ENCODE results near the gene NINJ2.

Gene NINJ2

GRCh38 chr12:569091-569676, 94.1 kb downstream of the NINJ2 start:
- DNase-seq (ENCODE audit: low spot score), result no peak

DNA sequence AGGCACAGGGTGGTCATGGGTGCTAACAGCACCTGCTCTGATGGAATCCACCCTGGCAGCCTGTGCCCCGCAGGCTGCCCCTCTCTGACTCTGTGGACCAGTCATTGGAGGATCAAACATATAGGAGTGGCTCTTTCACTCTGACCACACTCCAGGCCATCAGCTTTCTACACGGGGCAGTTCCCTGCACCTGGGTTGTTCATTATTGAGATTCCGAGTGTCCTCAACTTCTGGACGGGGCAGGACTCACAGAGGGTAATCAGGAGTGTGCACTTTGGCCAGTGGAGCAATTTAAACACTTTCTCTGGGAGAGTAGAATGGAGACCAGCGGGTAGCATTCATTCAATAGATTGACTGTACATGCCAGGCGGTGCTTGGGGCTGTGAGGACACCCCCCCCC, 94.8 kb downstream of the NINJ2 start:
- no peak for DNase-seq (ENCODE audit: low spot score)

DNA sequence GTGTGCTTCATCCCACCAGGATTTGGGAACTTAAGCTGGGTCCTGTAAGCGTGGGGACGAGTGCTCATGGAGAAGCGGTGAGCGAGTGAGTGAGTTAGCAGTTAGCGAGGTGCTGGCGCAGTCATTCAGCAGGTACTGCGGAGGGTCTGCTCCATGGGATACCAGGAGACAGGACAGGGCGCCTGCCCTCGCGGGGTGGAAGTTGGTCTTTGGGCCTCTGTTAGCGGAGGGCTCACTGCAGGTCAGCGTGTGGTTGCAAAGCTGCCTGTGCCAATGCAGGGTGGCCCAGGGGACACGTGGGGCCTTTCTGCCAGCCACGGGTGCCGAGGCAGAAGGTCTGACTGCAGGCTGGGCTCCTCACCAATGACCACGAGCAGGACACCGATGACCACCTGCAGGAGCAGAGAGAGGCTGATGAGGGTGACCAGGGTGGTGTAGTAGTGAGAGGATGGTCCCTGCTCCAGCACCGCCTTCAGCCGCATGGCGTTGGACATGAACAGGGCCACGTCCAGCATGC, 97.6 kb downstream of the NINJ2 start:
- DNase-seq (ENCODE audit: low spot score), result no peak

DNA sequence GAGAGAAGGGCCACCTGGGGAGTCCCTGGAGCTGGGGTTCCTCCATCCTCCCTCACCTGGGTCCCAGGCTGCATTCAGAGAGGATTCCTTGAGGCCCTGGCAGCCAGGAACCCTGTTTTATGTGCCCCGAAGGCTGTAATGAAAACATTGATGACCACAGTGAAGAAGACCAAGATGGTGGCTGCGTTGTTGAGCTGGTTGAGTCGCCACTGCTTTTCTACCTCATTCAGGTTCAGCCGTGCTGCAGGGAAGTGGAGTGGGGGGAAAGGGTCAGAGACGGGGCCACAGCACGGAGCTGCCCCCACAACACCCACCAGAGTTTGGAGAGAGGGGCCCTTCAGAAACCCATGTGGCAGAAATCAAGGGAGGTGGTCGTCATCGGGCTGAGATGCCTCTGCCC, 98.1 kb downstream of the NINJ2 start:
- DNase-seq (ENCODE audit: low spot score), result no peak

GRCh38 chr12:563787-564298, 99.4 kb downstream of the NINJ2 start:
- DNase-seq (ENCODE audit: low spot score), result no peak

DNA sequence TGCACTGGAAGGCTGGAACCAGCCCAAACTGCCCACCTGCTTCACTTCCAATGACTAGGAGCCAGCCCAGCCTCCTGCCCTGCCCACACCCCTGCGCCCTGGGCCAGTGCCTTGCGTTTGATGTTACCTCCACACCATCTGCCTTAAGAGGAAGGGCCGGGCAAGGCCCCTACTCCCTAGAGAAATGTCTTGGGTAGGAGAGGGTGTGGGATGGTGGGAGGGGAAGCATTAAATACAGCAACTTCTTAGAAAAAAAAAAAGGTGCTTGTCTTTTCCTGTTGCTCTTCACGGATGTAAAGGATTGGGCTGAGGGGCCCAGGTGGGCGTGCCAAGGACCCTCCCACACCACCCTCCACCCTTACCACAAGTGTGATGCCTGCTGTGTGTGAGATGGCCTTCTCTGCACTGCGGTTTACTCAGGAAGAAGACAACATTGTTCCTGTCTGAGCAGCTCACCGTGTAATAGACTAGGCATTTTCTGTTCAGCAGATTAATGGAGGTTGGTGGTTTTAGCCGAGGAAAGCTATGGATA, 99.9 kb downstream of the NINJ2 start:
- DNase-seq (ENCODE audit: low spot score), result peak; percentile 75

GRCh38 chr12:562634-563033, 100.6 kb downstream of the NINJ2 start:
- DNase-seq (ENCODE audit: low spot score), result no peak

- no peak for DNase-seq (ENCODE audit: low spot score)
Measured at GRCh38 chr12:561908-562593, 101.2 kb downstream of the NINJ2 start.

GRCh38 chr12:561391-561705, 101.9 kb downstream of the NINJ2 start:
- no peak for DNase-seq (ENCODE audit: low spot score)

DNA sequence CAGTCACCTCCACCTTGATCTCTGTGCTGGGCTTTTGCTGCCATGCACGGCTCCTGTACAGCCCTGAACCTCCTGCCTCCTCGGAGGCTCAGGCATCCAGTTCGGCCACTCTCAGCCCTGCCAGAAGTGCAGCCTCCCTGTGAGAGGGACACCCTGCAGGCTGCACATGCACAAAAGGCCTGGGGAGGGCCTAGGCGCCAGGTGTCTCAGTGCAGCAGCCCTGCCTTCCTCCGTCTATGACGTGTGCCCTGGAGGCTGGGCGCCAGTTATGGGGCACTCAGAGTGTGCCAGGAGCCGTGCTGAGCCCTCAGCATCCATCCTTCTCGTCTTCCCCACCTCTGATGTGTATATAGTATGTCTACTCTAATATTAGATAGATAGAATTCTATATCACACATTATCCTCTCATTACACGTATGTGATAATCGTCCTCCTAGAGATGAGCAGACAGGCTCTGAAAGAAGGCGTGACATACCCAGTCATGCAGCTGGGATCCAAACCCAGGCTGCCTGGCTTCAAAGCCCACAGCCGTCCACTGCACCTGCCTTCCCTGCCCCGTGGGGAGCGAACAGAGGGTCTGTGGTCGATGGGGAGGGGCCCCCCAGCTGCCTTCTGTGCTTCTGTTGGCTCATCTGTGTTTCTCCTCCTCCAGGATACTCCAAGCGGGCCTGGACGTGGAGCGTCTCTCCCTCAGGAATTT, 102.4 kb downstream of the NINJ2 start:
- DNase-seq (ENCODE audit: low spot score), result no peak

GRCh38 chr12:559906-560455, 103.3 kb downstream of the NINJ2 start:
- DNase-seq (ENCODE audit: low spot score), result no peak

DNA sequence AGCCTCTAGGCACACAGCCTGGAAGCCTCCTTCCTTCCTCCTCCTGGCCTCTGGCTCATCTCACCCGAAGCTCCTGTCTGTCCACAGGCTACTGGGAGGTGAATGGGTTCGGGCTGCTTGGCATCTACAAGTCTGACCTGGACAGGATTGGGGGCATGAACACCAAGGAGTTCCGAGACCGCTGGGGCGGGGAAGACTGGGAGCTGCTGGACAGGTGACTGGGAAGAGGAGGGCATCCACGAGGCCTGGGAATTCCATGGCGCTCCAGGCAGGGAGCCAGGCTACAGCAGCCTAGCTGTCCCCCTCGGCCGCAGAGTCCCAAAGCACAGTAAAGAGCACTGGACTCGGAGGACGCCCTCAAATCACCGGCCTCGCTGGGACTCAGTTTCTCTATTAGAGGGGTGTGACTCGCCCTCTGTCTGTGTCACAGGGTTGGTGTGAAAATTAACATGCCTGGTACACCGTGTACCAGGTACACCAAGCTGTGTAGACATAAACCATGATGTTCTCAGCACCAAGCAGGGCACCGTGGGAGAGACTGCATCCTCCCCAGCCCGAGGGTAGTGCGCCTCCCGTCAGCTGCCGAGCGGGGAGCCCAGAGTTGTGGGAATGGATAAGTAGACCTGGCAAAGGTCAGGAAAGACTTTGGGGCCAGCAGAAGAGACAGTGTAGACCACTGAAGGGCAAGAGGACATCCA, 103.9 kb downstream of the NINJ2 start:
- DNase-seq (ENCODE audit: low spot score), result no peak

DNA sequence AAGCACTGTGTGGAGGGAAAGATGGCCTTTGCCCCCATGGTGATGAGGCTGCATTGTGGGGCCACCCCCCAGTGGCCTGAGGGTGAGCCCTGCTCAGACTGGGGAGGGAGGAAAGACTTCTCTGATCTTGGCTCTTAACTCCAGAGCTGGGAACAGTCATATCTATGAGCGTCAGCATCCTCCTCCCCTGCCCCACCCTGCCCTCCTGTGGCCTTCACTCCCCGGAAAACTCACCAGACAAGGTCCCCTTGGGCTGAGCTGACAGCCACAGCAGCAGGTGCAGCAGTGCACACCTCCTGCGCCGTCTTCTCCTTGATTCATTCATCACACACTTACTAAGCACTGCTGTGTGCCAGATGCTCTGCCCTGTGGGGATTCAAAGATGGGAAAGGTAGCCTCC, 104.7 kb downstream of the NINJ2 start:
- no peak for DNase-seq (ENCODE audit: low spot score)

GRCh38 chr12:556498-556897, 106.7 kb downstream of the NINJ2 start:
- no peak for DNase-seq (ENCODE audit: low spot score)

DNA sequence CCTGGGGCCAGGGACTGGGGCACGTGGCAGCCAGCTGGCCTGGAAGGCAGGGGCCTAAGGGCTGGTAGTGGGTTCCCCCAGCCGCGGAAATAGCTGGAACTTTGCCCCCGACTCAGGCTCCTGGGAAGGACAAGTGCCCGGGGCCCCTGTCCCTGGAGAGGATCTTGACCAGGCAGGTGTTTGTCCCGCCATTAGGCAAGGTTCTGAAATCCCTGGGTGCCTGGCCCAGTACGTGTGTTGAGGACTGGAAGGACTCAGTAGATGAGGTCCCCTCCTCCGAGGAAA, 109.3 kb downstream of the NINJ2 start:
- no peak for DNase-seq (ENCODE audit: low spot score)

DNA sequence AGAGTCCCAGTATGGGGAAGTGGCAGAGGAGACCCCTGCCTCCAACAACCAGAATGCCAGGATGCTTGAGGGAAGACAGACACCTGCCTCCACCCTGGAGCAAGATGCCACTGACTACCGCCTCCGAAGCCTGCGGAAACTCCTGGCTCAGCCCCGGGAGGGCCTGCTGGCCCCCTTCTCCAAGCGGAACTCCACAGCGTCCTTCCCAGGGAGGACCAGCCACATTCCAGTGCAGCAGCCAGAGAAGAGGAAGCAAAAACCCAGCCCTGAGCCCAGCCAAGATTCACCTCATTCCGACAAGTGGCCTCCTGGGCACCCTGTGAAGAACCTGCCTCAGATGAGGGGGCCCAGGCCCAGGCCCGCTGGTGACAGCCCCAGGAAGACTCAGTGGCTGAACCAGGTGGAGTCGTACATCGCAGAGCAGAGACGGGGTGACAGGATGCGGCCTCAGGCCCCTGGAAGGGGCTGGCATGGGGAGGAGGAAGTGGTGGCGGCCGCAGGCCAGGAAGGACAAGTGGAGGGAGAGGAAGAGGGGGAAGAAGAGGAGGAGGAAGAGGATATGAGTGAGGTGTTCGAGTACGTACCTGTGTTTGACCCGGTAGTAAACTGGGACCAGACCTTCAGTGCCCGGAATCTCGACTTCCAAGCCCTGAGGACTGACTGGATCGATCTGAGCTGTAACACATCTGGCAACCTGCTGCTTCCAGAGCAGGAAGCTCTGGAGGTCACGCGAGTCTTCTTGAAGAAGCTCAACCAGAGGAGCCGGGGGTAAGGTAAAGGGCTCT, 109.8 kb downstream of the NINJ2 start:
- no peak for DNase-seq (ENCODE audit: low spot score)

DNA sequence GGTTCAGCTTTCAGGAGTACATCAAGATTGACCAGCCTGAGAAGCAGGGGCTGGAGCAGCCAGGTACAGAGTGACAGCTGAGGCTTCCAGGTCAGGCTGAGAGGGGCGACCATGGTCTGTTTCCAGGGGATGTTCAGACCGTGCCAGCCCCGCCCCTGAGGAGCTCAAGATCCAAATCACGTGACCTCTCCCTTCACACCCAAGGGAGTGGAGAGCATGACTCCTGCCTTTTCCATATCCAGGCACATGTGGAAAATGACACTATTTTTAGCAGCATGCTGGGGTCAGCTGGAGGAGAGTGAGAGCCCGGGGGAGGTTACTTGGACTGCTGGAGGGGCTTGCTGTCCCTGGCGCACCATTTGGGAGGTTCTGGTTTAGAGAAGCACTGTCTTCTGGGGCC, 110.8 kb downstream of the NINJ2 start:
- no peak for DNase-seq (ENCODE audit: low spot score)

GRCh38 chr12:550473-551260, 112.6 kb downstream of the NINJ2 start:
- no peak for DNase-seq (ENCODE audit: low spot score)

- DNase-seq (ENCODE audit: low spot score), result no peak
Measured at GRCh38 chr12:549476-550082, 113.7 kb downstream of the NINJ2 start.

- no peak for DNase-seq (ENCODE audit: low spot score)
Measured at GRCh38 chr12:547883-548470, 115.3 kb downstream of the NINJ2 start.
